Urinary bladder (tissue), 2 donors: ENCODE data around the gene ZNF28. TPM values are rescaled to one million over a fixed set of nuclear protein-coding genes. Genes with fewer than 3 reads are reported as not detected.

ENCODE experiments used
- polyA plus RNA-seq: library from polyadenylated mRNA; stranded (reverse); fragments of 200-250 nt; gene quantifications from one replicate; pipeline ENCODE4 v1.2.3, GENCODE V29; 2013
- total RNA-seq: library from RNA; depleted of rRNA; stranded (reverse); fragments of >200 nt; gene quantifications from one replicate; pipeline ENCODE4 v1.2.3, GENCODE V29; 2014
- donor health status: healthy.

Gene ZNF28
- total and polyA plus RNA-seq, 2 donors, result 7.6 to 33.5 TPM

Other genes starting within 250 kb of the ZNF28 start
- gene ZNF83, start 183.3 kb downstream of the ZNF28 start, total RNA-seq, result 132 TPM
- gene ZNF83, start 183.3 kb downstream of the ZNF28 start, polyA plus RNA-seq, result 28.2 TPM
- gene ZNF611, start 86.6 kb downstream of the ZNF28 start, total RNA-seq, result 22.3 TPM
- 6.6 TPM for gene ZNF611, start 86.6 kb downstream of the ZNF28 start, polyA plus RNA-seq
- gene ZNF600, start 34.8 kb downstream of the ZNF28 start, total RNA-seq, result 9.1 TPM
- gene ZNF600, start 34.8 kb downstream of the ZNF28 start, polyA plus RNA-seq, result 4.1 TPM
- gene ZNF468, start 36.0 kb upstream of the ZNF28 start, total RNA-seq, result 39.5 TPM
- gene ZNF468, start 36.0 kb upstream of the ZNF28 start, polyA plus RNA-seq, result 11.2 TPM
- 22.9 TPM for gene ZNF320, start 76.0 kb upstream of the ZNF28 start, total RNA-seq
- gene ZNF320, start 76.0 kb upstream of the ZNF28 start, polyA plus RNA-seq, result 9.7 TPM
- gene ZNF888, start 101.8 kb upstream of the ZNF28 start, total RNA-seq, result 21.3 TPM
- 4.2 TPM for gene ZNF888, start 101.8 kb upstream of the ZNF28 start, polyA plus RNA-seq
- 27.4 TPM for gene ZNF816, start 141.2 kb upstream of the ZNF28 start, total RNA-seq
- 5.9 TPM for gene ZNF816, start 141.2 kb upstream of the ZNF28 start, polyA plus RNA-seq
- not detected for gene ERVV-1, start 192.3 kb upstream of the ZNF28 start, total RNA-seq
- gene ERVV-1, start 192.3 kb upstream of the ZNF28 start, polyA plus RNA-seq, result 0.05 TPM
- gene ERVV-2, start 223.1 kb upstream of the ZNF28 start, total RNA-seq, result not detected
- not detected for gene ERVV-2, start 223.1 kb upstream of the ZNF28 start, polyA plus RNA-seq